IPS-11a (cell line): ENCODE measurements around the gene ATP1B3.
"Not testable (repeated sequence)": the region's sequence is repeated elsewhere in the genome, so short reads cannot be mapped to it uniquely, and the experiment has no call there.

Source experiments
- H3K4me3 ChIP-seq: one replicate; pipeline ENCODE4 v1.5.1; 2013; ENCODE audit warnings: low read depth, low read length, control low read depth

ATP1B3 gene

GRCh38 chr3:141901914-141902313 is 25.5 kb downstream of the ATP1B3 start:
- H3K4me3 ChIP-seq, result no peak overlapping the region

- H3K4me3 ChIP-seq, result no peak overlapping the region
Observed at GRCh38 chr3:141904203-141904602, 27.8 kb downstream of the ATP1B3 start.

- no peak overlapping the region for H3K4me3 ChIP-seq
Observed at GRCh38 chr3:141905129-141905528, 28.7 kb downstream of the ATP1B3 start.

GRCh38 chr3:141909408-141909807 is 33.0 kb downstream of the ATP1B3 start:
- H3K4me3 ChIP-seq, result no peak overlapping the region

DNA sequence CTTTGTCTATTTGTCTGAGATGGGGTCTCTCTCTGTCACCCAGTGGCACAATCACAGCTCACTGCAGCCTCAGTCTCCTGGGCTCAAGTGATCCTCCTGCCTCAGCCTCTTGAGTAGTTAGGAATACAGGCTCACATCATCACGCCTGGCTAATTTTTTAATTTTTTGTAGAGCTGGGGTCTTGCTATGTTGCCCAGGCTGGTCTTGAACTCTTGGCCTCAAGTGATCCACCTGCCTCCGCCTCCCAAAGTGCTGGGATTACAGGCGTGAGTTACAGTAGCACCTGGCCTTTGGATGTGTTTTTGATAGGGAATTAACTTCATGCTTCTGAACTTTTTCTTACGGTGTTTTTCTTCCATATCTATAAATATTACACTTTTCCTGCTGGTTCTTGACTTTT is 33.5 kb downstream of the ATP1B3 start:
- H3K4me3 ChIP-seq, result not testable (repeated sequence)

DNA sequence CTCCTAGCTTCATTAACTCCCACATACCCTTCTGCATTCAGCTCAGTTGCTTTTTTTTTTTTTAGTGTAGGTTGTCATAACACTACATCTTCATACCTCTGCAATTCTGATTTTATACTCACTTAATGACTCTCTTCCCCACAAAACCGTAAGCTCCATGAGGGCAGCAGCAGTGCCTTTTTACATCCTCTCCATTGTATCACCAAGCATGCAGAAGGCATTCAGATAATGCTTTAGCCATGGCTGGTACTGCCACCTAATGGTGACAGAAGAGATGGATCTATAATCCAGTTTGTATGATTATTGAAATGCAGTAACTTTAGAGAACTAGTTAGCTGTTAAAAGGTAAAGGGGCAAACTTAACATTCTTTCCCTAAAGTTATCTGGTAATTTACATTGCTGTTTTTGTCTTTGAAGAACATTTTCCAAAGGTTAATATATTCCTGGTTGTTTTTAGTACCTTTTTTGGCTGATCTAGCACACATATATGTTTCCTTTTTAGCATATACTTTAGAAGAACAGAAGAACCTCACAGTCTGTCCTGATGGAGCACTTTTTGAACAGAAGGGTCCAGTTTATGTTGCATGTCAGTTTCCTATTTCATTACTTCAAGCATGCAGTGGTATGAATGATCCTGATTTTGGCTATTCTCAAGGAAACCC is 36.8 kb downstream of the ATP1B3 start:
- H3K4me3 ChIP-seq, result no peak overlapping the region

GRCh38 chr3:141914311-141914710 is 37.9 kb downstream of the ATP1B3 start:
- no peak overlapping the region for H3K4me3 ChIP-seq

DNA sequence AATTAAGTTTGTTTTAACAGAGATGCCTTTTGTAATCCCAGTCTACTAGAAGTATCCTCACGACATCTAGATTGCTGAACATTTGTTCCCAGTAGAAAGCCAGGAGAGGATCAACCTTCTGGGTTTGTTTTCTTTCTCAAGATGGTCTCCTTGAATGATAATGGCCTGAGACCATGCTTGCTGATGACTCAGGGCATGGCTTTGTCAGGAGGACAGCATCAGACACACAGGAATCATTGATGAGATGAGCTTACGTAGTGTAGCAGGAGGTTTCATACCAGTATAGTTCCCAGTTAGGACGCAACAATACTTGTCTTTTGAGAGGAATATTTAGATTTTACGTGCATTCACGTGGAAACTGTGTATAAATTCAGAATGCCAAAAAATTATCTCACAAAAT is 38.6 kb downstream of the ATP1B3 start:
- no peak overlapping the region for H3K4me3 ChIP-seq

DNA sequence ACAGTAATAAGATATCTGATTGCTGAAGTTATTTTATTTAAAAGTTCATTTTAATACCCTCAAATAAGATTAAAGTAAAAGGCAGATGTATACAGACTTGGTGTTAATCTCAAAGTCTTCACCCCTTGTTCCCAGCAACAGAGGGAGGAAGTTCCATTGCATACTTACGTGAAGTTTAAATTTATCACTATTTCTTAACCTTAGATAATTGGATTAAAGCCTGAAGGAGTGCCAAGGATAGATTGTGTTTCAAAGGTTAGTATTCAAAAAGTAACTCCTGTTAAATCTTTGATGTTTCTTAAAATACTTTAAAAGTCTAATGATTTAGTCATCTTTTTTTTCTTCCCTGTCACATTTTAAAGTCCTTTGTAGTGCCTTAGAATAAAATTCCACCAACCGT is 39.3 kb downstream of the ATP1B3 start:
- H3K4me3 ChIP-seq, result no peak overlapping the region

- H3K4me3 ChIP-seq, result no peak overlapping the region
Observed at GRCh38 chr3:141920701-141921100, 44.3 kb downstream of the ATP1B3 start.

- H3K4me3 ChIP-seq, result no peak overlapping the region
Observed at GRCh38 chr3:141921316-141921715, 44.9 kb downstream of the ATP1B3 start.

GRCh38 chr3:141925677-141926076 is 49.2 kb downstream of the ATP1B3 start:
- not testable (repeated sequence) for H3K4me3 ChIP-seq

DNA sequence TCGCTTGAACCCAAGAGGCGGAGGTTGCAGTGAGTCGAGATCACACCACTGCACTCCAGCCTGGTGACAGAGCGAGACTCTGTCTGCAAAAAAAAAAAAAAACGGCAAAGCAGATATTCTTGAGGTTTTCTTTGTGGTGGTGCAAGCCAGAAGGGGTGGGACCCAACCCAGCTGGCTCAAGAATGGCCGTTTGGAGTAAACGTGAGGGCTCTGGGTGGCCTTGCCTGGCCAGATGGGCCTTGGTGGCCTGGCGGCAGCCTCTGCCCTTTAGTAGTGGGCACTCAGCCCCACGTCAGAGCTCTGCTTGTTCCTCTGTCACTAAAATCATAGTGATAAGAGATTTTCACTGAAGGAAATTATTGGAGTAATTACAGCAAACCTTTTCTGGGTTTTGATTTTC is 50.5 kb downstream of the ATP1B3 start:
- H3K4me3 ChIP-seq, result no peak overlapping the region

- H3K4me3 ChIP-seq, result no peak overlapping the region
Observed at GRCh38 chr3:141928631-141929270, 52.3 kb downstream of the ATP1B3 start.

- H3K4me3 ChIP-seq, result no peak overlapping the region
Observed at GRCh38 chr3:141929341-141929995, 53.0 kb downstream of the ATP1B3 start.

DNA sequence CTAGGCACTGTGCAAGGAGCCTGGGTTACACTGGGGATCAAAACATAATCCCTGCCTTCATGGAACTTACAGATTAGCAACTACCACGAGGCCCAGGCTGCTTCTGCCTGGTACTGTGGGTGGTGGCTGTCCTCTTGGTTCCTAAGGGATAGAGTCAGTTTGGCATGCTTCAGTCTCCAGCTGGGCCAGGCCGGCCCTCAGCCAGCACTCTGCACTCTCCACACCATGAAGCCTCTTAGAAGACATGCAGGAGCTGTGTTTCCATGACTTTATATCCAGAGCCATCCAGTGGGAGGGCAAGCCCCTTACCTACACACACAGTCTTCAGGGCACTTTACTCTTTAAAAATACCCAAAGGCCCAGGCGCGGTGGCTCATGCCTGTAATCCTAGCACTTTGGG is 54.4 kb downstream of the ATP1B3 start:
- H3K4me3 ChIP-seq, result no peak overlapping the region

DNA sequence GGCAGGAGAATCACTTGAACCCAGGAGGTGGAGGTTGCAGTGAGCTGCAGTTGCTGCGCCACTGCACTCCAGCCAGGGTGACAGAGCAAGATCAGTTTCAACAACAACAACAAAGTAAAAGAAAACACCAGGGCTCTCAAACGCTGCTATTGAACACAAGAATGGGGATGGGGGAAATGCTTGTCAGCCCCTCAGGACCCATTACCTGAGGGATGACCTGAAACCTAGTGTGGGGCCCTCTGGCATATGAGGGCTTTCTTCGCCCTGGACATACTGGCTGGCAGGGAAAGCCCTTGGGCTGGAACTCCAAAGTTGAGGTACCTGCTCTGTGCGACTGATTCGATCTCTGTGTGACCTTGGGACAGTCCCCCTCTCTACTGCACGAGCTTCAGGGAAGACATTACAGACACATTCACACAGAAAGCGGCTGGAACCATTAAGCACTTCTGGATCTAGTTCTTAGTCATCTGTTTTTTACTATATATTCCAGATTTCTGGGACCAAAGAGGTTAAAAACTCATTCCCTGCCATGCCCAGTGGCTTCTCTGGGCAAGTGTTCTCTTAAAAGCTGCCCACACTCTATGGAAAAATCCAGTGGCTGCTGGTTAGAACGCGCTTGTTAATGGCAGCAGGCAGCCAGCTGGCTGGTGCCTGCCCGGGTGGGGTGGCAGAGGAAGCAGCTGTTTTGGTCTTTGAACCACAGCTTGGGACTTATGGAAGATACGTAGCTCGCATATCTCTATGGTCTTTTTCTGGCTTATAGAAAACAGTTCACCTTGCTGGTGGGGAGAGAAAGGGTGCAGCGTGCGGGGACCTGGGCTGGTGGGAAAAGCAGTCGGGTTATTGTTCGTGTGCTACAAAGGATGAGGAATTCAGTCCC is 57.2 kb downstream of the ATP1B3 start:
- no peak overlapping the region for H3K4me3 ChIP-seq

- H3K4me3 ChIP-seq, result no peak overlapping the region
Observed at GRCh38 chr3:141934354-141934753, 57.9 kb downstream of the ATP1B3 start.

- H3K4me3 ChIP-seq, result no peak overlapping the region
Observed at GRCh38 chr3:141938011-141938500, 61.6 kb downstream of the ATP1B3 start.

DNA sequence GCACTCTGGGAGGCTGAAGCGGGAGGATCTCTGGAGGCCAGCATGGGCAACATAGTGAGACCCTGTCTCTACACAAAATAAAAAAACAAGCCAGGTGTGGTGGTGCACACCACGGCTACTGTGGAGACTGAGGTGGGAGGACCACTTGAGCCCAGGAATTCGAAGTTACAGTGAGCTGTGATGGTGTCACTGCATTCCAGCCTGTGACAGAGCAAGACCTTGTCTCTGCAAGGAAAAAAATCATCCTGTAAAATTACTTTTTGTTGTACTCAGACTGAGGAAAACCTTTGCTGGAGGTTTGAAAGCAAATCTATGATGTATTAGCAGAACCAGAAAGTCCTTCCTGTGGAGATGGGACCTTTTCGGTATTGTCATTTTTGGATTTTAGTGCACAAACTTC is 63.3 kb downstream of the ATP1B3 start:
- H3K4me3 ChIP-seq, result no peak overlapping the region

- no peak overlapping the region for H3K4me3 ChIP-seq
Observed at GRCh38 chr3:141940194-141940776, 63.8 kb downstream of the ATP1B3 start.
